ENCODE measurements around the gene IKZF5. TPM values are rescaled to one million over a fixed set of nuclear protein-coding genes. Genes with fewer than 3 reads are reported as not detected.

IKZF5 gene, protein sequence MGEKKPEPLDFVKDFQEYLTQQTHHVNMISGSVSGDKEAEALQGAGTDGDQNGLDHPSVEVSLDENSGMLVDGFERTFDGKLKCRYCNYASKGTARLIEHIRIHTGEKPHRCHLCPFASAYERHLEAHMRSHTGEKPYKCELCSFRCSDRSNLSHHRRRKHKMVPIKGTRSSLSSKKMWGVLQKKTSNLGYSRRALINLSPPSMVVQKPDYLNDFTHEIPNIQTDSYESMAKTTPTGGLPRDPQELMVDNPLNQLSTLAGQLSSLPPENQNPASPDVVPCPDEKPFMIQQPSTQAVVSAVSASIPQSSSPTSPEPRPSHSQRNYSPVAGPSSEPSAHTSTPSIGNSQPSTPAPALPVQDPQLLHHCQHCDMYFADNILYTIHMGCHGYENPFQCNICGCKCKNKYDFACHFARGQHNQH
- 3.4 and 5.0 TPM in 2 replicates for total RNA-seq (2014; rRNA removed; shearing (Covaris generic))

DNA sequence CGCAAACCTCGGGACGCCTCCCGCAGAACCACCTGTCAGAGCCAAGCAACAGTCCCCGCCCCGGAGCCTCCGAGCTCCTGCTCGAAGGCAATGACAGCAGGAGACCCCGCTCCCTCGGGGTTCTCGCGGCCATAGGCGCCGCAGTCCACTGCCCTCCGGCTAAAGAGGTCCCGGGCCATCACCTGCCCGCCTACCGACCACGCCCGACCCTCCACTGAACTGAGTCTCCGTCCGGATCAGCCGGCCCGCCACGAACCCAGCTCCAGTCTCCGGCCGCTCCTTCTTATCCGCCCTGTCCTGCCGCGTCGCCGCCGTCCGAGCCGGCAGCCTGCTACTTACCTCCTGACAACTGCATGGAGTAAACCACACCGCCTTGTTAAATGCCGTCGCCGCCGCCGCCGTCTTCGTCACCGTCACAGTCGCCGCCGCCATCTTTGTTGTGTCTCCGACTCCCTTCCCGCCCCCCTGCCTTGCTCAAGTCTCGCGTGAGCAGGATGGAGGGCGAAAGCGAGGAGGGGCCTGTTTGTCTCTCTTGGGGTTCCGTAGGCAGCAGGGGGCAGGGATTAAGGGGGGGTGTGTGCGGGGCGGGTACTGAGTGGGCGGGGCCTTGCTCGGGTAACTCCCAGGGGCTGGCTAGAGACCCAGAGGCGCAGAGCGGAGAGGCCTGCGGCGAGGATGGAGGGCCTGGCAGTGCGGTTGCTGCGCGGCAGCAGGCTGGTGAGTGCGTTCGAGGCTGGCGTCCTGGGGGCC, at the start of gene IKZF5, which contains the start of gene ACADSB:
Gene IKZF5, minus strand, starts transcription at position 441 of the 750 bp plus-strand sequence. CDS start 10,170 bp downstream, outside the sequence.
Gene ACADSB, plus strand, starts transcription at position 652 of the 750 bp plus-strand sequence. Its CDS starts 24 bp downstream, at position 676.
- Histone ChIP-seq H3K4me3 (ENCODE audit: insufficient read depth, low read depth, low read length) (peak within 1 kb of the TSS; percentile 89), H3K27me3 (ENCODE audit: control insufficient read depth, insufficient read depth, low read length) (peaks cover 13% of the 10 kb centered on the region), H3K36me3 (replicated peaks; ENCODE audit: control insufficient read depth, insufficient read depth, low read length) (no peaks in the 10 kb centered on the region)
- DNase-seq: peak; percentile 99

DNA sequence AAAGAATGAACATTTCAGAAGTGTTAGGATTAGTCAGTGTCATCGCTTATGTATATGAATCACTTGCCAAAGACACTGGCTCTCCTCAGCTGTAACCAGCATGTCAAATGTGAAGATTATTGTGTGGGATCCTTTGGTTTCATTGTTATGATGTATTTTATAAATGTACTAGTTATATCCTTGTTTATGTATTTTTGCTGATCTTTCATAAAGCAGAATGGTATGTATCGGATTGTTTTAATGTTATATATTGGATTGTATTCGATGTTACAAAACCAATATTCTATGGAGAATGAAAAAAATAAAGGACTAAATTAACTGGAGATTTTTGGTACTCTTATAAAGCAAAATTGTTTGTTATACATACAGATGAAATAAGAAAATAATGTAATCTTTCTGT, 49.4 kb upstream of the IKZF5 start:
- DNase-seq: no peak
- no peak overlapping the region for H3K4me3 ChIP-seq (ENCODE audit: insufficient read depth, low read depth, low read length)
- no peaks in the 10 kb centered on the region for H3K27me3 ChIP-seq (ENCODE audit: control insufficient read depth, insufficient read depth, low read length)
- no peaks in the 10 kb centered on the region for H3K36me3 ChIP-seq (replicated peaks; ENCODE audit: control insufficient read depth, insufficient read depth, low read length)

- H3K27me3 ChIP-seq (ENCODE audit: control insufficient read depth, insufficient read depth, low read length): no peaks in the 10 kb centered on the region
- no peaks in the 10 kb centered on the region for H3K36me3 ChIP-seq (replicated peaks; ENCODE audit: control insufficient read depth, insufficient read depth, low read length)
- no peak overlapping the region for H3K4me3 ChIP-seq (ENCODE audit: insufficient read depth, low read depth, low read length)
- no peak for DNase-seq
These were observed 37.6 kb upstream of the IKZF5 start for GRCh38 chr10:123045961-123046731.

GRCh38 chr10:123044391-123044790, 35.8 kb upstream of the IKZF5 start:
- no peaks in the 10 kb centered on the region for H3K27me3 ChIP-seq (ENCODE audit: control insufficient read depth, insufficient read depth, low read length)
- no peak for DNase-seq
- no peak overlapping the region for H3K4me3 ChIP-seq (ENCODE audit: insufficient read depth, low read depth, low read length)
- no peaks in the 10 kb centered on the region for H3K36me3 ChIP-seq (replicated peaks; ENCODE audit: control insufficient read depth, insufficient read depth, low read length)

GRCh38 chr10:123043409-123043925, 34.9 kb upstream of the IKZF5 start:
- DNase-seq: peak; percentile 83
- H3K4me3 ChIP-seq (ENCODE audit: insufficient read depth, low read depth, low read length): no peak overlapping the region
- no peaks in the 10 kb centered on the region for H3K36me3 ChIP-seq (replicated peaks; ENCODE audit: control insufficient read depth, insufficient read depth, low read length)
- no peaks in the 10 kb centered on the region for H3K27me3 ChIP-seq (ENCODE audit: control insufficient read depth, insufficient read depth, low read length)

- Histone ChIP-seq H3K36me3 (replicated peaks; ENCODE audit: control insufficient read depth, insufficient read depth, low read length) (no peaks in the 10 kb centered on the region), H3K4me3 (ENCODE audit: insufficient read depth, low read depth, low read length) (no peak overlapping the region), H3K27me3 (ENCODE audit: control insufficient read depth, insufficient read depth, low read length) (no peaks in the 10 kb centered on the region)
- no peak for DNase-seq
These were observed 34.3 kb upstream of the IKZF5 start for GRCh38 chr10:123042708-123043408.

GRCh38 chr10:123039632-123039930, 31.0 kb upstream of the IKZF5 start:
- DNase-seq: no peak
- H3K27me3 ChIP-seq (ENCODE audit: control insufficient read depth, insufficient read depth, low read length): no peaks in the 10 kb centered on the region
- H3K36me3 ChIP-seq (replicated peaks; ENCODE audit: control insufficient read depth, insufficient read depth, low read length): no peaks in the 10 kb centered on the region
- no peak overlapping the region for H3K4me3 ChIP-seq (ENCODE audit: insufficient read depth, low read depth, low read length)

GRCh38 chr10:123038782-123039631, 30.4 kb upstream of the IKZF5 start:
- no peak overlapping the region for H3K4me3 ChIP-seq (ENCODE audit: insufficient read depth, low read depth, low read length)
- H3K27me3 ChIP-seq (ENCODE audit: control insufficient read depth, insufficient read depth, low read length): no peaks in the 10 kb centered on the region
- DNase-seq: no peak
- H3K36me3 ChIP-seq (replicated peaks; ENCODE audit: control insufficient read depth, insufficient read depth, low read length): no peaks in the 10 kb centered on the region

DNA sequence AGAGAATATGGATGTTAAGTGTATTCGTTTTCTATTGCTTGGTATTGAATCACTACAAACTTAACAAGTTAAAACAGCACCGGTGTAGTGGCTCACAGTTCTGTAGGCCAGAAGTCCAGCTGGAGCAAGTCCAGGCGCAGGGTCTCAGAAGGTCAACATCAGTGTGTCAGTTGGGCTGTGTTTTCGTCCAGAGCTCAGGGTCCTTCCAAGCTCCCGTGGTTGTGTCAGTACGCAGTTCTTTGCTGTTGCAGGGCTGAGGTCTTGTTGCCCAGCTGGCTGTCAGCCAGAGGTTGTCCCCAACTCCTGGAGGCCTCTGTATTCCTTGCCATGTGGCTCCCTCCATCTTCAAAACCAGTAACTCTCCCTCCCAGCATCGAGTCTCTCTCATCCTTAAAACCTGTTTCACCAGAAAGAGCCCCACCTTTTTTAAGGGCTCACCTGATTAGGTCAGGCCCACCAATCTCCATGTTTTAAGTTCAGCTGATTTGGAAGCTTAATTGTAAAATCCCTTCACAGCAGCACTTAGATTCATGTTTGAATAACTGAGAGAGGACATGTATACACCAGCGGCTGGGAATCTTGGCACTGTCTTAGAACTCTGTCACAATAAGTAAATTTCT, 27.0 kb upstream of the IKZF5 start:
- Histone ChIP-seq H3K4me3 (ENCODE audit: insufficient read depth, low read depth, low read length) (no peak overlapping the region), H3K27me3 (ENCODE audit: control insufficient read depth, insufficient read depth, low read length) (no peaks in the 10 kb centered on the region), H3K36me3 (replicated peaks; ENCODE audit: control insufficient read depth, insufficient read depth, low read length) (no peaks in the 10 kb centered on the region)
- DNase-seq: no peak

GRCh38 chr10:123034332-123034731, 25.7 kb upstream of the IKZF5 start:
- Histone ChIP-seq H3K27me3 (ENCODE audit: control insufficient read depth, insufficient read depth, low read length) (no peaks in the 10 kb centered on the region), H3K4me3 (ENCODE audit: insufficient read depth, low read depth, low read length) (no peak overlapping the region), H3K36me3 (replicated peaks; ENCODE audit: control insufficient read depth, insufficient read depth, low read length) (no peaks in the 10 kb centered on the region)
- DNase-seq: no peak

DNA sequence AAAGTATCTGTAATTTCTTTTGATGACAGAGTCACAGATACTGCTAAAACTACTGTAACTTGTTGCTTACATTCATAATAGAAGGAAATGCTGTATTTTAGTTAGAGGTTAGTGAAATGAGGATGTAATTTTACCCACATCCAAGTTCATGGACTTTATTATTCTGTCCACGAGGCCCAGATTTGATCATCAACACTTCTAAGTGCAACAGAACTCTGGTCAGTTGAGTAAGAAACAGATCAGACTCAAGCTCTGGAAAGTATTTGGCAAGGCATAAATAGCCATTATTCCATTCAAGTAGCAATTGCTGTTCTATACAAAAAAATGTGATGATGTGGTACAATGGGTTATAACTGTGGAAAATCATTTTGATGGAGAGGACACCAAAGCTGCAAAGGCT, 22.5 kb upstream of the IKZF5 start:
- Histone ChIP-seq H3K36me3 (replicated peaks; ENCODE audit: control insufficient read depth, insufficient read depth, low read length) (no peaks in the 10 kb centered on the region), H3K27me3 (ENCODE audit: control insufficient read depth, insufficient read depth, low read length) (no peaks in the 10 kb centered on the region), H3K4me3 (ENCODE audit: insufficient read depth, low read depth, low read length) (no peak overlapping the region)
- no peak for DNase-seq

DNA sequence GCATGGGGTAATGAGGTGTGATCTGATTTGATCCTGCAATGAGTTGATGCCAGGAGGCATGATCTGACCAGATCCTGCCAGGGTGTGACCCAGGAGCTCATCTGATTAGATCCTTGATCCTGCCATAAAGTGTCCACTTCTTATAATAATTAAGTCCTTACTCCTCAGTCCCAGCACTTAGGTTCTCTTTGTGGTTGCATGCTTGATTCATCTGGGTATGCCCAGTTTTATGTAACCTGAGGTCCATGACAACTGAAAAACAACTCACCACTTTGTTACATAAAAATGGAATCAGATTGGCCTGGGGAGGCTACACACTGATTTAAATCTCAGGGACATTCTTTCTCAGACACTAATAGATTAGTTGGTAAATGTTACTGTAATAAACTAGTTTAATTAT, 19.3 kb upstream of the IKZF5 start:
- Histone ChIP-seq H3K36me3 (replicated peaks; ENCODE audit: control insufficient read depth, insufficient read depth, low read length) (no peaks in the 10 kb centered on the region), H3K27me3 (ENCODE audit: control insufficient read depth, insufficient read depth, low read length) (no peaks in the 10 kb centered on the region), H3K4me3 (ENCODE audit: insufficient read depth, low read depth, low read length) (no peak overlapping the region)
- no peak for DNase-seq

GRCh38 chr10:123026302-123026701, 17.7 kb upstream of the IKZF5 start:
- DNase-seq: no peak
- no peaks in the 10 kb centered on the region for H3K27me3 ChIP-seq (ENCODE audit: control insufficient read depth, insufficient read depth, low read length)
- no peaks in the 10 kb centered on the region for H3K36me3 ChIP-seq (replicated peaks; ENCODE audit: control insufficient read depth, insufficient read depth, low read length)
- H3K4me3 ChIP-seq (ENCODE audit: insufficient read depth, low read depth, low read length): no peak overlapping the region
